ENCODE data around the gene NBPF3.
"Not testable (repeated sequence)": the region's sequence is repeated elsewhere in the genome, so short reads cannot be mapped to it uniquely, and the experiment has no call there.

The NBPF3 gene, protein sequence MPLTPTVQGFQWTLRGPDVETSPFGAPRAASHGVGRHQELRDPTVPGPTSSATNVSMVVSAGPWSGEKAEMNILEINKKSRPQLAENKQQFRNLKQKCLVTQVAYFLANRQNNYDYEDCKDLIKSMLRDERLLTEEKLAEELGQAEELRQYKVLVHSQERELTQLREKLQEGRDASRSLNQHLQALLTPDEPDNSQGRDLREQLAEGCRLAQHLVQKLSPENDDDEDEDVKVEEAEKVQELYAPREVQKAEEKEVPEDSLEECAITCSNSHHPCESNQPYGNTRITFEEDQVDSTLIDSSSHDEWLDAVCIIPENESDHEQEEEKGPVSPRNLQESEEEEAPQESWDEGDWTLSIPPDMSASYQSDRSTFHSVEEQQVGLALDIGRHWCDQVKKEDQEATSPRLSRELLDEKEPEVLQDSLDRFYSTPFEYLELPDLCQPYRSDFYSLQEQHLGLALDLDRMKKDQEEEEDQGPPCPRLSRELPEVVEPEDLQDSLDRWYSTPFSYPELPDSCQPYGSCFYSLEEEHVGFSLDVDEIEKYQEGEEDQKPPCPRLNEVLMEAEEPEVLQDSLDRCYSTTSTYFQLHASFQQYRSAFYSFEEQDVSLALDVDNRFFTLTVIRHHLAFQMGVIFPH

DNA sequence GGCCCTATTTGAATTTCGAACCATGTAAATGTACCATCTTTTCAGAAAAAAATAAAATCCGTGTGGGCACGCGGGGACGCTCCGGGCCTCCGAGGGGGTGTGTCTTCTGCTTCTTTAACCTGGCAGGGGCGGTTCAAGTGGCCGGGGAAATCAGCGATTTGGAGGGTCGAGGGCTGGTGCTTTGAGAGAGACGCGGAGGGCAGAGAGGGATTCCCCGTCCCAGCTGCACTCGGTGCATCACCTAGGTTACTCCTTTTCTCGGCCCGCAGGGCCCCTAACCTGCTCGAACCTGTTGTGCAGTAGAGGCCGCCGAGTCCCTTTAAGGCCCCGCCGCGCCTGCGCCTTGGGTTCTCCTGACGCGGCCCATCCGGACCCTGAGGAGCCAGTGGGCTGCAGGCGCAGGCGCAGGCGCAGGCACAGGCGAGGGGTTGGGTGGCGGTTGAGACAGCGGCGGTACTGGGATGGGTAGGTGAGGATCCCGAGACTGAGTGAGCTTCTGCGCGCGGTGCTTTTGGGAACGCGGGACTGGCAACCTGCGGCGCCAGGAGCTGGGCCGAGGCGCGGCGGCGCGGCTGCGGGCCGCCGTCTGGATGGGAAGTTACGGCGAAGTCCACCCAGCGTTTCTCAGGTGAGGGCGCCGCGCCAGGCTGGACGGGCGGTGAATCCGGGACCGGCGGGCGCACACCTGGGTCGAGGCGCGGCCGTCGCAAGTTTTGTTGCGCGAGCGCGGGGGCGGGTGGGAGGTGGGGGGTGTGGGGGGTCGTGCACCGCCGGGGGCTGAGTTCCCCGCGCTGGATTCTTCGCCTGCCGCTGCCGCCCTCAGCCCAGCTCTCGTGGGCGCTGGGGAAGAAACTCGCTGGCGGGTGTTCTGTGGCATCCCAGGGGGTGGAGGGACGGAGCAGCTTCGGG is at the start of gene NBPF3:
Gene NBPF3 (plus strand): TSS at position 417 of the 909 bp plus-strand sequence. CDS start 4,950 bp downstream, outside the sequence.
- TF ChIP-seq, protein P1, sequence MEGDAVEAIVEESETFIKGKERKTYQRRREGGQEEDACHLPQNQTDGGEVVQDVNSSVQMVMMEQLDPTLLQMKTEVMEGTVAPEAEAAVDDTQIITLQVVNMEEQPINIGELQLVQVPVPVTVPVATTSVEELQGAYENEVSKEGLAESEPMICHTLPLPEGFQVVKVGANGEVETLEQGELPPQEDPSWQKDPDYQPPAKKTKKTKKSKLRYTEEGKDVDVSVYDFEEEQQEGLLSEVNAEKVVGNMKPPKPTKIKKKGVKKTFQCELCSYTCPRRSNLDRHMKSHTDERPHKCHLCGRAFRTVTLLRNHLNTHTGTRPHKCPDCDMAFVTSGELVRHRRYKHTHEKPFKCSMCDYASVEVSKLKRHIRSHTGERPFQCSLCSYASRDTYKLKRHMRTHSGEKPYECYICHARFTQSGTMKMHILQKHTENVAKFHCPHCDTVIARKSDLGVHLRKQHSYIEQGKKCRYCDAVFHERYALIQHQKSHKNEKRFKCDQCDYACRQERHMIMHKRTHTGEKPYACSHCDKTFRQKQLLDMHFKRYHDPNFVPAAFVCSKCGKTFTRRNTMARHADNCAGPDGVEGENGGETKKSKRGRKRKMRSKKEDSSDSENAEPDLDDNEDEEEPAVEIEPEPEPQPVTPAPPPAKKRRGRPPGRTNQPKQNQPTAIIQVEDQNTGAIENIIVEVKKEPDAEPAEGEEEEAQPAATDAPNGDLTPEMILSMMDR (conservative IDR thresholded peaks at IDR 0.05; ENCODE audit: control insufficient read depth, insufficient read depth, low read depth, low read length), result no peak
- peak; percentile 79 for DNase-seq (ENCODE audit: low read depth)
- peak within 1 kb of the TSS; percentile 69 for H3K4me3 ChIP-seq (ENCODE audit: control insufficient read depth, low read depth, low read length)

DNA sequence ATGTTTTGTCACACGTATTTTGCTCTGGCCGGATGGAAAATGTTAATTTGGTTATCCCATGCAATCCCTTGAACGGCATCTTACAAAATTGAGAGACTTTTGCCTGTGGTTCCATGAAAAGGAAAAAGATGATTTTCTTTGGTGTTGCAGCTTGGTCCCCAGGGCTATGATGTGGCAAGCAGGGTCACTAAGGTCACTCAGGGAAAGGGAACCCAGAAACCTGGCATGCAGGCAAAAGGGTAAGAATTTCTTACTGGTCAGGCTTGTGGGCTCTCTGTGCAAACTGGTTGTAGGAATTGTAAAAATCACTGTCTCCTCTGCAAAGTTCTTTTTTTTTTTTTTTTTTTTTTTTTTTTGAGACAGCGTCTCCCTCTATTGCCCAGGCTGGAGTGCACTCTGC is 48.4 kb upstream of the NBPF3 start:
- H3K4me3 ChIP-seq (ENCODE audit: control insufficient read depth, low read depth, low read length), result no peak overlapping the region
- no peak for DNase-seq (ENCODE audit: low read depth)

DNA sequence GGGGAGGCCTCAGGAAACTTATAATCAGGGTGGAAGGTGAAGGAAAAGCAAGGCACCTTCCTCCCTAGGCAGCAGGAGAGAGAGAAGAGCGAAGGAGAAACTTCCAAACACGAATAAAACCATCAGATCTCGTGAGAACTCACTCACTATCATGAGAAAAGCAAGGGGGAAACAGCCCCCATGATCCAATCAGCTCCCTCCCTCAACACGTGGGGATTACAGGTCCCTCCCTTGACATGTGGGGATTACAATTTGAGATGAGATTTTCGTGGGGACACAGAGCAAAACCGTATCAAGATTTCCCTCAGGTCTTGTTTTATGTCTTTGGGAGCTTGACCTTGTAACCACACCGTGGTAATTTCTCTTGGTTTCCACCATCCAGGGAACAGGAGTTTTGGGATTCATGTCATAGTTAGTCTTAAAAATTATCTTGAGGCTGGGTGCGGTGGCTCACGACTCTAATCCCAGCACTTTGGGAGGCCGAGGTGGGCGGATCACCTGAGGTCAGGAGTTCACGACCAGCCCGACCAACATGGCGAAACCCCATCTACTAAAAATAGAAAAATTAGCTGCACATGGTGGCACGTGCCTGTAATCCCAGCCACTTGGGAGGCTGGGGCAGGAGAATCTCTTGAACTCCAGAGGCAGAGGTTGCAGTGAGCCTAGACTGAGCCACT is 47.2 kb upstream of the NBPF3 start:
- no peak overlapping the region for H3K4me3 ChIP-seq (ENCODE audit: control insufficient read depth, low read depth, low read length)
- TF ChIP-seq, protein P1 (conservative IDR thresholded peaks at IDR 0.05; ENCODE audit: control insufficient read depth, insufficient read depth, low read depth, low read length), result no peak
- no peak for DNase-seq (ENCODE audit: low read depth)

More for the DNA sequence above, 48.4 kb upstream of the NBPF3 start:
- TF ChIP-seq, protein P1 (conservative IDR thresholded peaks at IDR 0.05; ENCODE audit: control insufficient read depth, insufficient read depth, low read depth, low read length), result no peak

DNA sequence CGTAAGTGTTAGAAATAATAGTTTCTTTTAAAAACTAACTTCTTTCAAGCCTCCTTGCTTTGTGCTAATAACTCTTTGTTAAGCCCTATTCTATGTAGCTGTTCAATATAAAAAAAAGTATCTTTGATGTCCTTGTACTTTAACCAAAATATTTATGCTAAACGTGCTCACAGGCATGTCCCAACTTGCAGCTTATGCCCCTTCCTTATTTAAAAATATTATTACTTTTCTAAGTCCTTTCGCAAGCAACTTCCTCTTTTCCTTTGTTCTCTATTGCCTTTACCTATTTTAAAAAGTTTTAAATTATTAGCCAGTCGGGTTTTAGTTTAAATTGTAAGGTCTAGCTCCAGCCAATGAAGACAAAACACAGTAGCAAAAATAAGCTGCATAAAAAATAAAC is 43.4 kb upstream of the NBPF3 start:
- DNase-seq (ENCODE audit: low read depth), result no peak
- TF ChIP-seq, protein P1 (conservative IDR thresholded peaks at IDR 0.05; ENCODE audit: control insufficient read depth, insufficient read depth, low read depth, low read length), result no peak
- H3K4me3 ChIP-seq (ENCODE audit: control insufficient read depth, low read depth, low read length), result no peak overlapping the region

DNA sequence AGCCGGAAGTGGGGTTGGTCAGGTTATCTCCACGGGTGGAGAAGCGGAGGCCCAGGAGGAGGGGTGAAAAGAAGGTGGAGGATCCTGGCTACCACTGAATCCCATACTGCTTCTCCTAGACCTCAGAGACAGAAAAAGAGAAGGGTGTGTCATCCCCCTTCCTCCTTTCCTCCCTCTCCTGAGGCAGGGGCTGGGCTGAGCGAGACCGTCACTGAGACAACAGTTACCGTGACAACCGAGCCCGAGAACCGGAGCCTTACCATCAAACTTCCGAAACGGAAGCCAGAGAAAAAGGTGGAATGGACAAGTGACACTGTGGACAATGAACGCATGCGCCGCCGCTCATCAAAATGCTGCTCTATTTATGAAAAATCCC is 42.1 kb upstream of the NBPF3 start:
- no peak for DNase-seq (ENCODE audit: low read depth)
- no peak overlapping the region for H3K4me3 ChIP-seq (ENCODE audit: control insufficient read depth, low read depth, low read length)
- TF ChIP-seq, protein P1 (conservative IDR thresholded peaks at IDR 0.05; ENCODE audit: control insufficient read depth, insufficient read depth, low read depth, low read length), result no peak

DNA sequence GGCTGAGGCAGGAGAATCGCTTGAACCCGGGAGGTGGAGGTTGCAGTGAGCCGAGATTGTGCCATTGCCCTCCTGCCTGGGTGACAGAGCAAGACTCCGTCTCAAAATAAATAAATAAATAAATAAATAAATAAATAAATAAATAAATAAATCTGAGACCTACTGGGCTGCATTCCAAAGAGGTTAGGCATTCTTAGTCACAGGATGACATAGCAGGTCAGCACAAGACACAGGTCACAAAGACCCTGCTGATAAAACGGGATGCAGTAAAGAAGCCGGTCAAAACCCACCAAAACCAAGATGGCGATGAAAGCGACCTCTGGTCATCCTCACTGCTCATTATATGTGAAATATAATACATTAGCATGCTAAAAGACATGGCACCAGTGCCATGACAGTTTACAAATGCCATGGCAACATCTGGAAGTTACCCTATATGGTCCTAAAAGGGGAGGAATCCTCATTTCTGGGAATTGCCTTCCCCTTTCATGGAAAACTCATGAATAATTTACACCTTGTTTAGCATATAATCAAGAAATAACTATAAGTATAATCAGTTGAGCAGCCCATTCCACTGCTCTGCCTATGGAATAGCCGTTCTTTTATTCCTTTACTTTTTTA is 38.1 kb upstream of the NBPF3 start:
- not testable (repeated sequence) for H3K4me3 ChIP-seq (ENCODE audit: control insufficient read depth, low read depth, low read length); DNase-seq (ENCODE audit: low read depth)
